Measurements from ENCODE around the gene MCM7. TPM values are rescaled to one million over a fixed set of nuclear protein-coding genes. Genes with fewer than 3 reads are reported as not detected.

MCM7 gene
- total RNA-seq, 1 experiment from 2014 or later = 254 TPM

- Histone ChIP-seq H3K4me3 (peak overlapping the region; percentile 64), H3K27me3 (replicated peaks) (no peaks in the 10 kb centered on the region), H3K9me3 (replicated peaks) (no peaks in the 10 kb centered on the region), H3K4me1 (replicated peaks) (peaks cover 9% of the 10 kb centered on the region), H3K27ac (peak overlapping the region; percentile 93), H3K36me3 (peaks cover 22% of the 10 kb centered on the region)
- DNase-seq (ENCODE audit: low read depth in 1 of 2, low spot score in 2 of 2) = no peak
Observed at GRCh38 chr7:100118388-100119071, 17.3 kb upstream of the MCM7 start.

DNA sequence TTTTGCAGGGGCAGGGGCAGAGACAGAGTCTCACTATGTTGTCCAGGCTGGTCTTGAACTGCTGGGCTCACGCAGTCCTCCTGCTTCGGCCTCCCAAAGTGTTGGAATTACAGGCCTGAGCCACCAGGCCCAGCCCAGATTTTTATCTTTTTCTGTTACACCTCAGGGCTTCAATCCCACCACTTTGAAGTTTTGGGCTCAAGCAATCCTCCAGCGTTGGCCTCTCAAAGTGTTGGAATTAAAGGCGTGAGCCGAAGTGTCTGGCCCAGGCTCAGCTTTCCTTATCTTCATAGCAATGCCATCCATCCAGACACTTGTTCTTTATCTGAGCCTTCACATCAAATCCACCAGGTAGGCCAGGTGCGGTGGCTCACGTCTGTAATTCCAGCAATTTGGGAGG, 13.8 kb upstream of the MCM7 start:
- Histone ChIP-seq H3K9me3 (replicated peaks) (no peaks in the 10 kb centered on the region), H3K36me3 (peaks cover 53% of the 10 kb centered on the region), H3K4me3 (no peak overlapping the region), H3K27me3 (replicated peaks) (no peaks in the 10 kb centered on the region), H3K27ac (no peak overlapping the region), H3K4me1 (replicated peaks) (peaks cover 1% of the 10 kb centered on the region)
- DNase-seq (ENCODE audit: low read depth in 1 of 2, low spot score in 2 of 2) = no peak

- no peak for DNase-seq (ENCODE audit: low read depth in 1 of 2, low spot score in 2 of 2)
- Histone ChIP-seq H3K36me3 (peaks cover 70% of the 10 kb centered on the region), H3K4me1 (replicated peaks) (no peaks in the 10 kb centered on the region), H3K4me3 (no peak overlapping the region), H3K27ac (no peak overlapping the region), H3K9me3 (replicated peaks) (no peaks in the 10 kb centered on the region), H3K27me3 (replicated peaks) (no peaks in the 10 kb centered on the region)
Observed at GRCh38 chr7:100111914-100112313, 10.7 kb upstream of the MCM7 start.

DNA sequence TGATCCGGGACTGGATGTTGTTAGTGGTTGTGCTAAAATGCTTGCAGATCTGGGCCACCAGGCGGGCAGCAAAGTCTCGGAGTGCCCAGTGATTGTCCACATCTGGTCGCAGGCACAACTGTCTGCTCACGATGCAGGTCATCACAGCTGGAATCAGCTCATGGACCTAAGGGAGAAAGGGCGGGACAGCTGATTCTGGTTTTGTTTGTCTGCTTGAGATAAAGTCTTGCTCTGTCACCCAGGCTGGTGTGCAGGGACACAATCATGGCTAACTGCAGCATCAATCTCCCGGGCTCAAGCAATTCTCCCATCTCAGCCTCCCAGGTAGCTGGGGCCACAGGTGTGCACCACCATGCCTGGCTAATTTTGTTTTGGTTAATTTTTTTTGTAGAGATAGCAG, 10.0 kb upstream of the MCM7 start:
- Histone ChIP-seq H3K9me3 (replicated peaks) (no peaks in the 10 kb centered on the region), H3K4me3 (no peak overlapping the region), H3K27me3 (replicated peaks) (no peaks in the 10 kb centered on the region), H3K27ac (no peak overlapping the region), H3K4me1 (replicated peaks) (no peaks in the 10 kb centered on the region), H3K36me3 (peaks cover 76% of the 10 kb centered on the region)
- DNase-seq (ENCODE audit: low read depth in 1 of 2, low spot score in 2 of 2) = no peak

GRCh38 chr7:100109521-100110163, 8.4 kb upstream of the MCM7 start:
- Histone ChIP-seq H3K36me3 (peaks cover 82% of the 10 kb centered on the region), H3K27me3 (replicated peaks) (no peaks in the 10 kb centered on the region), H3K27ac (no peak overlapping the region), H3K4me1 (replicated peaks) (no peaks in the 10 kb centered on the region), H3K4me3 (no peak overlapping the region), H3K9me3 (replicated peaks) (no peaks in the 10 kb centered on the region)
- no peak for DNase-seq (ENCODE audit: low read depth in 1 of 2, low spot score in 2 of 2)

DNA sequence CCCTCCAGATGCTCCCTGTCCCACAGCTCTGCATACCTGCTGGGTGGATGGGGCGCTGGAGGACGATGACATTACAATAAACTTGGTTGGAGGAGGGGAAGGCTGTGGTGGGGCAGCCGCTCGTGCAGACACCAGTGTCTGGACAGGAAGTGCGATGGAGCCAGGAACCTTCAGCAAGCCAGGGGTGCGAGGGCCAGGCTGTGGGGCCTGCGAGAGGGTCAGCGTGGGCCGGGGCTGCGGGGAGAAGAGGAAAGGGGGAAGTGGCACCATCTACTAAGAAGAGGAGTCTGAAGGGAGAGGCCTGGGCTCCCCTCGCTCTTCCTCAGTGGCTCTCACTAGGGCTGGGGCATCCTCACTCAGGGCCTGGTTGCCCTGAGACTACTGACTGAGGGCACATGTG, 6.7 kb upstream of the MCM7 start:
- peaks cover 8% of the 10 kb centered on the region for H3K4me1 ChIP-seq (replicated peaks)
- H3K27me3 ChIP-seq (replicated peaks) = no peaks in the 10 kb centered on the region
- H3K9me3 ChIP-seq (replicated peaks) = no peaks in the 10 kb centered on the region
- no peak overlapping the region for H3K4me3 ChIP-seq
- H3K36me3 ChIP-seq = peaks cover 73% of the 10 kb centered on the region
- no peak for DNase-seq (ENCODE audit: low read depth in 1 of 2, low spot score in 2 of 2)
- H3K27ac ChIP-seq = no peak overlapping the region

DNA sequence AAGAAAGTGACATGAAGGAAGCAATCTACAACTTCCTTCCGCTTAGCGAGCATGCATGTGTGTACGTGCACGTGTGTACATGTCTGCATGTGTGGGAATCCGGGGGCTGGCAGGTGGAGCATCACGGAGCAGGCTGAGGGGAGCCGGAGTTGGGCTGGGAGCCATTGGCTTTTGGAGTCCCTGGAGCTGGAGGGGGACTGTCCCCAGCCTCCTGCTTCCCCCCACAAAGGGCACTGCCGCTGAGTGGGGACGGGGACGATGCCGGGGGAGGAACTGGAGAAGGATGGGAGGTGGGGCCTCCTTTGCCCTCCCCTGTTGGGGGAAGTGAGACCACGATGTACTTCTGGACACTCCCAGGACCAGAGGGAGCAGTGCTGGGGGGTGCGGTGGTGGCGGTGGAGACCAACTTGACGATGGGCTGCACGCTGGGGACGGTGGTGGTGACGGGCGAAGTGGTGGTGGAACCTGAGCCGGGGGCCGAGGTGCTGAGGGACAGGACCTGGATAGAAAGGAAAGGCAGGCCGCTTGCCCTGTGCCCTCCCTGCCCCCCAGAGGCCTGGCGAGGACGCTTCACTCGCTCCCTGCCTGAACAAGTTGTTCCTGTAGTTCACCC, 6.0 kb upstream of the MCM7 start:
- Histone ChIP-seq H3K4me3 (no peak overlapping the region), H3K36me3 (peaks cover 66% of the 10 kb centered on the region), H3K4me1 (replicated peaks) (peaks cover 15% of the 10 kb centered on the region), H3K27me3 (replicated peaks) (no peaks in the 10 kb centered on the region), H3K27ac (no peak overlapping the region), H3K9me3 (replicated peaks) (no peaks in the 10 kb centered on the region)
- no peak for DNase-seq (ENCODE audit: low read depth in 1 of 2, low spot score in 2 of 2)

- no peaks in the 10 kb centered on the region for H3K27me3 ChIP-seq (replicated peaks)
- H3K4me1 ChIP-seq (replicated peaks) = peaks cover 19% of the 10 kb centered on the region
- H3K4me3 ChIP-seq = no peak overlapping the region
- peaks cover 63% of the 10 kb centered on the region for H3K36me3 ChIP-seq
- H3K27ac ChIP-seq = no peak overlapping the region
- DNase-seq (ENCODE audit: low read depth in 1 of 2, low spot score in 2 of 2) = no peak
- no peaks in the 10 kb centered on the region for H3K9me3 ChIP-seq (replicated peaks)
Observed at GRCh38 chr7:100106633-100107032, 5.4 kb upstream of the MCM7 start.

- Histone ChIP-seq H3K27ac (no peak overlapping the region), H3K27me3 (replicated peaks) (no peaks in the 10 kb centered on the region), H3K4me1 (replicated peaks) (peaks cover 19% of the 10 kb centered on the region), H3K4me3 (no peak overlapping the region), H3K9me3 (replicated peaks) (no peaks in the 10 kb centered on the region), H3K36me3 (peaks cover 56% of the 10 kb centered on the region)
- DNase-seq (ENCODE audit: low read depth in 1 of 2, low spot score in 2 of 2) = no peak
Observed at GRCh38 chr7:100105534-100105933, 4.3 kb upstream of the MCM7 start.

GRCh38 chr7:100102950-100103840, 2.0 kb upstream of the MCM7 start:
- Histone ChIP-seq H3K36me3 (peaks cover 56% of the 10 kb centered on the region), H3K4me3 (no peak overlapping the region), H3K27me3 (replicated peaks) (no peaks in the 10 kb centered on the region), H3K4me1 (replicated peaks) (peaks cover 24% of the 10 kb centered on the region), H3K9me3 (replicated peaks) (no peaks in the 10 kb centered on the region), H3K27ac (no peak overlapping the region)
- peak; percentile 55 to 69 for DNase-seq (ENCODE audit: low read depth in 1 of 2, low spot score in 2 of 2)

- peak; percentile 95 to 96 for DNase-seq (ENCODE audit: low read depth in 1 of 2, low spot score in 2 of 2)
- peak overlapping the region; percentile 75 for H3K4me3 ChIP-seq
- peaks cover 61% of the 10 kb centered on the region for H3K36me3 ChIP-seq
- H3K9me3 ChIP-seq (replicated peaks) = no peaks in the 10 kb centered on the region
- H3K27me3 ChIP-seq (replicated peaks) = no peaks in the 10 kb centered on the region
- peaks cover 24% of the 10 kb centered on the region for H3K4me1 ChIP-seq (replicated peaks)
- H3K27ac ChIP-seq = peak overlapping the region; percentile 94
Observed at GRCh38 chr7:100100420-100101015, 679 bp downstream of the MCM7 start.

GRCh38 chr7:100099452-100099851, 1.7 kb downstream of the MCM7 start:
- H3K4me1 ChIP-seq (replicated peaks) = peaks cover 24% of the 10 kb centered on the region
- H3K36me3 ChIP-seq = peaks cover 66% of the 10 kb centered on the region
- no peak for DNase-seq (ENCODE audit: low read depth in 1 of 2, low spot score in 2 of 2)
- peak overlapping the region; percentile 75 for H3K4me3 ChIP-seq
- H3K27ac ChIP-seq = no peak overlapping the region
- no peaks in the 10 kb centered on the region for H3K27me3 ChIP-seq (replicated peaks)
- no peaks in the 10 kb centered on the region for H3K9me3 ChIP-seq (replicated peaks)

DNA sequence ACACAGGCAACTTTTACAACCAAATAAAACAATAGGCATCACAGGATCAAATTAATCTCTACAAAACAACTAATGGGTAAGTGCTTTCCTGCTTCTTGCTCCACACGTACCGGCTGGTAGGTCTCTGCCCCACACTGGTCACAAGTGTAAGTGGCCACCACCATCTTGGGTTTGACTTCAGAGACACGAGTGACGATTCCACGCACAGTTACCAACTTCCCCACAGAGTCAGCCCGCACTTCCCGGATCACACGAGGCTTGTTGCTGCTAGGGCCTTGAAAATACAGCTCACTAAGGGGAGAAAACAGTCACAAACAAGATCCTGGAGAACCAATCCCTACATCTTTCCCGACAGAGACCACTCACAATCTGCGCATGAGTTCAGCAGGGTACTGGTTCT, 2.3 kb downstream of the MCM7 start:
- DNase-seq (ENCODE audit: low read depth in 1 of 2, low spot score in 2 of 2) = no peak
- Histone ChIP-seq H3K36me3 (peaks cover 71% of the 10 kb centered on the region), H3K9me3 (replicated peaks) (no peaks in the 10 kb centered on the region), H3K4me1 (replicated peaks) (peaks cover 24% of the 10 kb centered on the region), H3K4me3 (no peak overlapping the region), H3K27me3 (replicated peaks) (no peaks in the 10 kb centered on the region), H3K27ac (no peak overlapping the region)
